ENCODE data around the gene NAA50.
A peak's percentile ranks its signal among the peaks of the same experiment; 100 is the strongest.

NAA50 gene

DNA sequence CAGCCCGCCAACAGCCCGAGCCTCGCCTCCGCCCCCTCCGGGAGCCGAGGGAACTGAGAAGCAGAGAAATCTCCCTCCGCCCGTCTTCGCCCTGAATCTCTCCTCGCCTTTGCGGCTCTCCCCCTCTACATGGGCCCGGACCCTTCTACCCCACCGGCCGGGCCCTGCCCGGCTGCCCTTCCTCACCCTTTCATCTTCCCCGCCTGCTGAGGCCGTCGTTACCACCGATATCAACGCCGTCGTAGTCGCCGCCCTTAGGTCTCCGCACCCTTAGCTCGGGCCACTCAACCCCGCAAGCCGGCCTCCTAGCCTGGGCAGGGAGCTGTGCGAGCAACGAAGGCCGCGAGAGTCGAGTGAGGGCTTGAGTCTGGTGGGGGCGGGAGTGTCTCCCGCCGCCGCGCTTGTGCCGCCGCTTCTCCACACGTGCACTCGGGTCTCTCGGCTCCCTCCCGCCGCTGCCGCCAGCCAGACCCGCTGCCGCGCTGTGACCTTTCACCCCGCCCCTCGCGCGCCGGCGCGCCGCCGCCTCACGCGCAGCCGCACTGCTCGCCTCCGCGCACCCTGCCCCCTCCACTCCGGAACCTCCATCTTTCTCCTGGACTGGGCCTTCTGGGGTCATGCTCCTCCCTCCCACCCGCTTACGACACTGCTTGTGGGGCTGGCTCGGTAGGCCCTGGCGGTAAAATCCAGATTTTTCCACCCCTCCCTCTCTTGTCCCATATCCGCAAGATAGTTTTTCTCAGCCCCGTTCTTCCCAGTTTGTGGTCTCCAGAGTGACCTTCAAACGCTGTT lies at the start of gene NAA50:
NAA50 (minus strand) TSS at position 494 of the 792 bp plus-strand sequence; CDS start at position 194, 300 bp downstream.
- DNase-seq: peak; percentile 96

DNA sequence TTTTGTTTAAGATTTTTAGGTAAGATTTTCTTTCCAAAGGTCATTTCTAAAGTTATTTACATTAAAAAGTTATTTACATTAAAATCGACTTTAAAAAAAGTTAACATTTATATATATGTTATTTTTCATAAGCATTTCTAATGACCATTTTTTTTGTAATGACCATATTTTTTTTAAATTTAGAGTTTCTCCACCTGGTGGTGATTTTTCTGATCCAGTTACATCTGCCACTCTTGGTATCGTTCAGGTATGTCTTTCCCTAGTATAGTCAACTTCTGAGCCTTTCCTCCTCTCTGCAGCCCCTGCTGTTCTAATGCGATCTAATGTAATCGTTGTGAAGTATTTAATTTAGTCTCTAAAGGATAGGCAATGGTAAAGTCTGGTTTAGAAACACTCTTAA lies 49.6 kb upstream of the NAA50 start:
- no peak for DNase-seq

DNA sequence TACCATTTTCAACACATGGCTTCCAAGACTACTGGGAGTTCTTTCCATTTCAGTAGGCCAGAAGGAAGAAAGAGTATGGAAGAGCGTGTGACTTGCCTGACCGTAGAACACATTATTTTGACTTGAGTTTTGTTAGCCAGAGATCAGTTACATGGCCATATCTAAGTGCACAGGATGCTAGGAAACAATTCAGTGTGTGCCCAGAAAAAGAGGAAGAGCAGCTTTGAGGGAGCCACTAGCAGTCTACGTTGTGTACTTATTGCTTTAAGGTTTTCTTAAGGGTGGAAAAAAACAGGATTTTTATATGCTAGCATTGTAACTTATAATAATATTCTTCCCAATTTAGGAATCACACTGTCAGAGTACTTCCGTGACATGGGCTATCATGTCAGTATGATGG lies 48.5 kb upstream of the NAA50 start:
- peak; percentile 68 for DNase-seq

DNA sequence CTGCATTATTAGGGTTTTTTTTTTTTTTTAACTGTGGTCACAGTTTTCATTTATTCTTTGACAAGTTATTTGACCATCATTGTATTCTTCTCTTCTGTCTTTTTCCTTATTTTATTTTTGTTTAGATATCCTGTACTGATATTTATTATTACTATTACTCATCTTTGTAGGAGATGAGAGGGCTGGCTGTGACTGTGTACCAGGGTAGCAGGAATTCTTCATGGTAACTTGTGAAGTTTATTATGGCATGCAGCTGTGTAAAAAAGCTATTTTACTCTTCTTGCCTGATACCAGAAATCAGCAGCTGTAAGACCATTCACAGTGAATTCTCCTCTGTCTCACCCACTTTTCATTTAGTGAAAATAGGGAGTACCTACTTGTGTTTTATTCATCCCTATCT lies 45.3 kb upstream of the NAA50 start:
- DNase-seq: no peak

DNA sequence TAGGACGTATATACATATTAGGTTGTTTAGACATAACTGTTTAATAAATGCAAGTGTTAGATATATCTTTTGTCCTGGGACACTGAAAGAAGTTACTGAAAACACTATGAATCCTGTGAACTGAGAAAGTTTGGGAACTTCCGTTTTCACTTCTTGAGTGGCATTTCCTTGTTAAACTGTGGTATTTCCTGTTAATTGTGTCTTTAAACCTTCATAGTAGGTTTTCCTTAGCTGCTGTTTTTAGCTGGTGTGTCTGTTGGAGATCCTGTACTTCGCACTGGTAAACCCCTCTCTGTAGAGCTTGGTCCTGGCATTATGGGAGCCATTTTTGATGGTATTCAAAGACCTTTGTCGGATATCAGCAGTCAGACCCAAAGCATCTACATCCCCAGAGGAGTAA lies 37.9 kb upstream of the NAA50 start:
- peak; percentile 32 for DNase-seq

DNA sequence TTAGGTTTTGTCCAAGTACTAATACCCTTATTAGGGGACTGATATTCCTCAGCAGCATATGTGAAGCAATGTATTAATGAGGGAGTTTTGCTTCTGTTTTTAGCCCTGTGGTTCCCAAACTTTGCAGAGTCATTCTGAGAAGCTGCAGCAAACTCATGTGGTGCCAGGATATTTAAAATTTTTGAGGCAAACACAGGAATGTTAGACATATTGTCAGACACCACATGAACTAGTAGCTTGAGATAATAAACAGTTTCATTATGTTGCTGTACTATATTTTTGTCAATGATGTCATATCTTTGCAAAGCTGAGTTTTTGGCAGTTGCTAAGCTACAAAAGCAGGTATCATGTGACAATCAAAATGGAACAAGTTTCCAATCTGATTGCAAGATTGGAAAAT lies 37.4 kb upstream of the NAA50 start:
- DNase-seq: peak; percentile 68

DNA sequence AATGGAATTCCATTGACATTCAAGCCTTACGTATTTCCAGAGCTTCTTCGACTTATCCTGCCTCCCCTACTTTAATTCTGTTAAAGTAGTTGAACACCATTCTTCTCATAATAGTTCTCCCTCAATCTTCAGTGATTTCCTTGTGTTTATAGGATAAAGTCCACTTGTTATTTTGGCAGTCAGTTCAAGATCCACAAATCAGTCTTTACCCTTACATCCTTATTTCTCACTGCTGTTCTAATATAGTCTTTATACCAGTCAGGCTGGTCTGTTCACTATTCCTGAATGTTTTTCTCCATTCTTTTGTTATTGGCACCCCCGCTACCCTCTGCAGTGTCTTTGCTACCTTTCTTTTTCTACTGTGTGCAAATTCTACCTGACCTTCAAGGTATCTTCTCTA lies 30.5 kb upstream of the NAA50 start:
- DNase-seq: no peak

DNA sequence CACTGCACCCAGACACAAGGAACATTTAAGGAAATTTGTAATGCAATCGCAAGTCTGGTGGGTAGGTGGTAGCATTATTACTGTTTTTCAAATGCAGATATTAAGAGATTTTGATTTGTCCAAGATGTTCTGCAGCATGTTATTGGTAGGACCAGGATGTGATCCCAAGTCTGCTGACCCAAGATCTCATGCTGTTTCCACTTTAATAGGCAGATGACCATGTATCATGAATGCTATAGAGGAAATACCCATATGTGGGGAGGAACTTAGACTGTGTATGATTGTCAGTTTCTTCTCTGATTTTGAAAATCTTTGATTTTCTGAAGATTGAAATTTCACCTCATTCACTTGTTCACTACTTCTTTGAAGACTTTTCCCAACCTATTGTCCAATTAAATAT lies 29.5 kb upstream of the NAA50 start:
- no peak for DNase-seq

DNA sequence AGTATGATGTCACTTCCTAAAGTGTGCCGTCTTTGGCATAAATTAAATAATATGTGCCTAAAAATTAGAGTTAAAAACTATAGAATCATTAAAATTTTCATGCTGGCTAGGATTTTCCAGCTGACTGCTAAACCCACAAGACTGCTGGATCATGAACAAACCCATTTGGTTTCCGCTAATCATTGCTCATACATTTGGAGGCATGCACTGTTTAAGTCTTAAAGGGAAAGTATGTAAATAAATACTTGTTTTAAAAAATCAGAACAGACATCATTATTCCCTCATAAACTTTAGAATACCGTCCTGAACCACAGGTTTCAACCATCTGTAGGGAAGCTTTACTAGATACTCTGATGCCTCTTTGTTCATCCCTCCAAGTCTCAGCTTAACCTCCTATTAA lies 27.3 kb upstream of the NAA50 start:
- peak; percentile 26 for DNase-seq

DNA sequence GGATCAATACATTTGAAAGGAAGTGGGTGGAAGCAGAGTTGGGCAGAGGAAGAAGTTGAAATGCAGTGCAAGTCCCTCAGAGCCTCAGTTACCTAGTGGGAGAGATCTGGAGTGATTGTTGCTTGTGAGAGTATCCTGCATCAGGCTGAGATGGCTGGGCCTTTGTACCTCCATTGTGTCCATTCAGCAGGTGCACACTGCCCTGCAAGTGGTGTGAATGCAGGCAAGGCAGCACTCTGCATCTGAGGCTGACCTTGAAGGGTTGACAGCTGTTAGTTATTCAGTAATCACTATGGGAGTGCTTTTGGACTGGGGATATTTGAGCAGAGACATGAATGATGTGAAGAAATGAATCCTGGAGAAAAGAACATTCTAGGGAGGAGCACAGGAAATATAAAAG lies 25.9 kb upstream of the NAA50 start:
- no peak for DNase-seq

DNA sequence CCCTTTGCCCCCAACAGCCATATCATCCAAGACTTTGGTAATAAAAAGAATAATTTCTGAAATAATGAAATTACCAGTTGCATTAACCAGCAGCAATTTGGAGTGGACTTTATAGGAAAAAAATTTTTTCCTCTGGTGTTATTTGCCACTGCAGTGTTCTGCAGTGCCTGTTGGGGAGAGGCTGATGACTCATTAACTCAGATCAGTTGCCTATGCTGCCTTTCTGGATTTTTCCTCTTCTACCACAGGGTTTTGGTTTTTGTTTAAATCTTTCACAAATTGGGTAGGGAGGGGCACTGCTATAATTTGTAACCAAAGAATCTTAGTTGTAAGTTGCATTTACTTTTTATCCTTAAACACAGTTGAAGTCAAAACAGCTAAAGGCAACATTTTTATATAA lies 23.5 kb upstream of the NAA50 start:
- DNase-seq: peak; percentile 27

DNA sequence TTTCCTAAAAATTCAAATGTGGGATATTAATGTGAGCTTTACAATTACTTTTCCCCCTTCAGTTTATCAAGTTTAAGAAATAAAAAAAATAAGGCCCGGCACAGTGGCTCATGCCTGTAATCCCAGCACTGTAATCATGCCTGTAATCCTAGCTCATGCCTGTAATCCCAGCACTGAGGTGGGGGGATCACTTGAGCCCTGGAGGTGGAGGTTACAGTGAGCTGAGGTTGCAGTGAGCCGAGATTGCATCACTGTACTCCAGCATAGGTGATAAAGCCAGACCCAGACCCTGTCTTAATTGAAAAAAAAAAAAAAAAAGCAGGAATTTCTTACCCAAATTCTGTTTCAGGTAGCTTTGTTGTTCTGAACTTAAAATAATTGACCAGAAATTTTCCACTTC lies 18.6 kb upstream of the NAA50 start:
- no peak for DNase-seq

DNA sequence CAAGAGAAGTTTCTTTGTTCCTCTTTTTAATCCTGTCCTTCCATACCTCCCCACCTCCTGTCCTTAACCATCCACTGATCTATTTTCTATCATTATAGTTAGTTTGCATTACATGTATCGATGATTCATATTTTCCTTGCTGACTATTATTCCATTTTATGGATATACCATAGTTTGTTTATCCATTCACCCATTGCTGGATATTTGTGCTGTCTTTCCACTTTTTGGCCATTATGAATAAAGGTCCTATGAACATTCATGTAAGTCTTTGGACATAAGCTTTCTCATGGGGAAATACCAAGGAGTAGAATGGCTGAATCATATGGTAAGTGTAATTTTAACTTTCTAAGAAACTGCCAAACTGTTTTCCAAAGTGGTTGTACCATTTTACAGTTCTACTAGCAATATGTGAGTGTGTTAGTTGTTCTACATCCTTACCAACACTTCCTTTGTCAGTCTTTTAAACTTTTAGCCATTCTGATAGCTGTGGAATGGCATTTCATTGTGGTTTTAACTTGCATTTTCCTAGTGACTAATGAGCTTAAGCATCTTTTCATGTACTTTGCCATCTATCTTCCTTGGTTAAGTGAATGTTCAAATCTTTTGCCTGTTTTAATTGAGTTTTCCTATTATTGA lies 12.5 kb upstream of the NAA50 start:
- no peak for DNase-seq

DNA sequence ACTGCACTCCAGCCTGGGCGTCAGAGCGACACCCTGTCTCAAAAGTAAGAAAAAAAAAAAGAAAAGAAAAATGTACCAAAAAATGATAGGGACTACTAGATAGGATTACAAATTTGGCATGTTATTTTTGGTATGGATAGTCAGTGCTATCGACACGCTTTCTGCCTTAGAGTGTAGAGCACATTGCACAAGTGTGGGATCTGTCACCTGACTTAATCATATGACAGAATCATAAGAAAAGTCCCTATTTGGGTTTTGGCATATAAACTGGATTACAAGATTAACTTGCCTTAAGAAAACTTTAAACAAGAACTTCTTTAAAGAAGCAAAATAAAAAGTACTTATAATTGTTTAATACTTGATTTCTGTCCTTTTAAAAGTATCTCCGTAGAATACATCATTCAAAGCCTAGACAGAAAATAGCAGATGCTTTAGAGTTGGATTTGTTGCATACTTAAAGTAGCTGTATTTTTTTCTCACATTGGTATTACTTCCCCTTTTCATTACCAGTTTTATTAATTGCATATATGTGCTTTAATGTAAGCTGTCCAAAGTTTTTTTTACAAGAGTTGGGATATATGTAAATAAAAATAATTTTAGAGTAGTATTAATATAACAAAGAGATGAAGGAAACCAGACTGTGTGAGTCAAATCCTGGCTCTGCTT lies 8.6 kb upstream of the NAA50 start:
- peak; percentile 33 for DNase-seq

DNA sequence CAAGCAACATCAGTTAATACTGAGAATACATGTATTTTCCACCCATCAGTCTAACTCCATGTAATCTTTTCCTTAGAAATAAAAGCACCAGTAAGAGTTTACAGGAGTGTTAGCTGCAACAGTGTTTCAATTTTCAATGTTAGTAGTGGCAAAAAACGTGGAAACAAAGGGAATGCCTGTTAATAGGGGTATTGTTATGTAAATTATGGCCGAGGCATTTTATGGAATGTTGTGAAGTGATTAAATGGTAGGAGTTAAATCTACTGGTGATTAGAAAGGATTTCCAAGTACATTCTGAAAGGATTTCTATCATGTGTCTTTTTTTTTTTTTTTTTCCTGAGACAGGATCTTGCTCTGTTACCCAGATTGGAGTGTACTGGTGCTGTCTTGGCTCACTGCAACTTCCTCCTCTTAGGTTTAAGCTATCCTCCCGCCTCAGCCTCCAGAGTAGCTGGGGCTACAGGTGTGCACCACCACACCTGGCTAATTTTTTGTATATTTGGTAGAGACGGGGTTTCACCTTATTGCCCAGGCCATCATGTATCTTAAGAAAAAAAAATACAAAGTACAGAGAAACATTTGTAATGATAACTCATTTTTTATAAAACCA lies 7.4 kb upstream of the NAA50 start:
- DNase-seq: no peak

DNA sequence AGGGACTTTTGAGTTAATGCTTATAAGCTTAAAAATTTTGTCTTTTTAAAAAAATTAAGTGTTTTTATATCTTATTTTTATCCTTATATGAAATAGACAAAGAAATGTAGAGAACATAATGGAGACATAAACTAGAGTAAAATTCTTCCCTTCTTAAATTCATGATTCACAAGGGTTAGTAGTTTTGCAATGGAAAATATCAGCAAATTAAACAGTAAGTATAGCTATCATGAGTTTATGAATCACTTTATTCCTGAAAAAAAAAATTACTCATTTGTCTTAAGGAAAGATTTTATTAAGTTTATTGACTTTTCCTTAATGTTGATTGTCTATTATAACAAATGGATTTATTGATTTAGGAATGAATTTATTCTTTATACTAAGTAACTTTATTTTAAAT lies 5.1 kb upstream of the NAA50 start:
- no peak for DNase-seq

DNA sequence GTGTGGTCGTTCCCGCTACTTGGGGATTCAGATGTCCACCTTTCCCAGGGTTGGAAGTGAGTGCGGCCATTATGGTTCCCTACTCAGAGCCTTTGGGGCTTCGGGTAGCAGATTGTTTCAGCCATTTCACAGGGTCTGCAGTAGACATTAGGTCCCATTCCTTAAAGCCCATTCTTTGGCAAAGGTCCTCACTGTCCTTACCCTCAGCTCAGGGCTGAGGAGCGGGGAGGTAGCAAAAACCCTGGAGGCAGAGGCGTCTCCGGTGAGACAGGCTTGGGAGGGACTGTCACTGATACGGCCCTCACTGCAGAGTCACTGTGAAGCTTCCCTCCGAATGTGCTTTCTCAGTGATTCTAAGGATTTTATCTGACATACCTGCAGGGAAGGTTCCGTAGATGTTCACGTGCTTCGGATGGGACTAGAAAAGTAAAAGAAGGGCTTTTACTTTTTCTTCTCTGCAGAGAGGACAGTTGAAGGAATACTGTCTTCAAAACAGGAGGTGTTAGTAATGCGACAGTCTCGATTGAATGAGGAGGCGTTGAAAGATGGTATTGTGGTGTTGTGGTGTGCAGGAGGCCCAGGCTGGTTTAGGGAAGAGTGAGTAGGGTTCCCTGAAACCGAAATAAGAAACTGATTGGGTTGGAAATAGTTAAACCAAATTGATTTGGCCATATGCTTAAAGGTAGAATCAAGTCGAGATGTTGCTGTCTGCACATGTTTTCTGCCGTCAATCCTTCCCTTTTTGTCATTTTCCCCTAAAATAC lies 1.4 kb upstream of the NAA50 start:
- peak; percentile 44 for DNase-seq

DNA sequence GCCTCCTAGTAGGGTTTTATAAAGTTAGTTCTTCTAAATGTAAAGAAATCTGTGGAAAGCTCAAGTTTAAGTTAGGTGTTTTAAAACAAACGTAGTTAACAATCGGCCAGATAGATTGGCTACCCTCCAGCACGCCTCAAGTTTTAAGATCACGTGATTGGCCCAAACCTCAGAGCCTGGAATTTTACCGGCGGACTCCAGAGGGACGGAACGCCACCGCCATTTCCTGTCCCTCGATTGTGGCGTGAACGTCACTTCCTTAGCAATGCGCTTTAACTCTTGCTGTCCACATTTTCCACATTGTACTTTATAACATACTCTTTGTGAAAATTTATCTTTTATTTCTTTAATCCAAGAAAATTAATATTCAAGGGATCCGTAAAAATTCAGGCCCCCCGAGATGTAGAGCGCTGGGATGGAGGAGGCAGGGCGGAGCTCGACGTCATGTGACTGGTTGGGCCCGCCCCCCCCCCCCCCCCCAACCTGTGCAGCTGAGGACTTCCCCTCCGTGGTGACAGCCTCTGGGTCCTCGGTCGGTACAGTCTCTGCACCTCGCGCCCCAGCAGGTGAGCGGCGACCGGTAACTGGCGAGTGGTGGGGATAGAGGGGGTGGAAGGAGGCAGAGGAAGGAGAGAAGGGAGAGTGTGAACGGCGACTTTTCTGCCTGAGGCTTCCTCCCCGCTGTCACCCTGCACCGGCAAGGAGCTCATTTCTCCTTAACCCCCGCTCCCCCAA lies 666 bp upstream of the NAA50 start, which contains the start of gene ATP6V1A:
ATP6V1A (plus strand) TSS at position 488 of the 735 bp plus-strand sequence. CDS start 31,719 bp downstream, outside the sequence.
- DNase-seq: peak; percentile 98

DNA sequence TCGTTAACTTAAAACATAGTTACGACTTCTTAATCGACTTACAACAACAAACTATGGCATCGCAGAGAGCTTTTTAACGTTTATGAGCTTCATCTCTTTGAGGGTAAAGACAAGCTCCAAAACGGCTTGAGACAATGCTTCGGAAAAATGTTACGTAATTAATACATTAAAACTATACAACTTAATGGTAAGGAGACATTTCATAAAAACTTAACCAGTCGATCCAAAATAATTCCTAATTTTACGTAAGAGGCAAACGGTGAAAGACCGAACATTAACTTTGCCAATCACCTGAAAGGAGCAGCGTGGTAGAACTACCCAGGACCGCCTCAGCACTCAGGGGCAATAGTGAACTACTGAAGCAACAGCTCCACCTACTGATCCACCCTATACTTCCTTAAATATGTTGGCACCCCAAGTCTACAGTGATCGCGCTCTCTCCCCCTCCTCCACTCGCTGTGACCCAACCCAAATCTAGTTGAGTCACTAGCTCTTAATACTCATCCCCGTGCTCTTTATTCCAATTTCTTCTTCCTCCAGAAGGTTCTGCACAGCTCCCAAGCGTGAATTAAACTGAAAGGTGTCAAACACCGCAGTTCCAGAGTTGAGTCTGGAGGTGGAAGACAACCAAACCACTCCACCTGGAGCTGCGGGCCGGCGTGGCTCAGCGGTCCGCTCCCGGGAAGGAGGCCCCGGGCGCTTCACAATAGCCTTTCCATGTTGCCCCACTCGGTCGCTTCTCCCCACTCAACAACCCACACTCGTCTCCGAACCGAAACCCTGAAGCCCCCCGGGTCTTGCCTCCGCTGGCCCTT lies 901 bp downstream of the NAA50 start:
- DNase-seq: peak; percentile 96

DNA sequence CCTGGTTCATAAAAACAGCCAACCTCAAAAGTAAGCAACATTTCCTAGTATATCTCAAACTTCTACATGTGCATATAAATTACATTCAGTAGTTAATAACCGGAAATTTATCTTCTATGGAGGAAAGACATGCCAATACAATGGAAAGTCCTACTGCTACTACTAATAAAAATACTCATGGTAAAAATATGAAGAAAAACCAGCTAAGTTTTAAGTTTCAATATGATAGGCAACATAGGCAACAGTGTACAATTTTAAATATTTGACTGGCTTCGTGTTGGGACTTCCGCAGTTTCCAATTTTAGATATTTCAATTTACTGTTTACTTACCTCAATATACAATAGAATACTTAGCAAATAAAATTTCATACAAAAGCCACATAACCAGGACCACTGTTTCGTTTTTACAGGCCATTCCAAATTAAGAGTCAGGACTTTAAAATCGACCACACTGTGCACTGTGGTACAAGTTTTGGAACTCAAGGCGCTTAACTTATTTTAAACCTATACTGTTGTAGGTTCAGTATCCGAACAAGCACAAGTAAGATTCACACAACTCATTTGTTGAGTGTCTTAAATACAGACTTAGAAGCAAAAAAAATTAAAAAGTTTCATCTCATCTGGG lies 2.9 kb downstream of the NAA50 start:
- no peak for DNase-seq

DNA sequence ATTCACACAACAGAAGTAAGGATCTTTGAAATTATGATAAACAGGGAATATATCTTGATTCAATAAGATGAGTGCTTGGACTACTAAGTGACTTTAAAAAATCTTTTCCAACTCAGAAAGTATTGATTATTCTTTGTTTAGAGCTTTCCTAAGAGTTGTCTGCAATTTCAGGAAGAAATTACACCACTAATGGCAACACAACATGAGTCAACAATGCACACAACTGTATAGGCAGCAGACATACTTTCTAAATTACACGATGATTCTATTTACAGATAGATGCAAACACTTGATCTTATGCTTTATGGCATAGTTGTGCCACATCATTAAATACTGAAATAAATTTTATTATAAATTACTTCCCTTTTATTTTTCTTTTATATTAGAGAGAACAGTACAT lies 4.4 kb downstream of the NAA50 start:
- DNase-seq: no peak

Measured in hematopoietic multipotent progenitor cell treated with erythropoietin and hydrocortisone succinate and interleukin-3 and kit ligand, for 4 days (in vitro differentiated cells).